MCF 10A (cell line): ENCODE results near the gene TICAM1. TPM values are rescaled to one million over a fixed set of nuclear protein-coding genes. Genes with fewer than 3 reads are reported as not detected.

ENCODE experiments used
- BruUV-seq: library from RNA; stranded (reverse); fragments of 400-500 nt; replicated peaks from 2 replicates; lab custom pipeline; 2021; lab: Mats Ljungman, UMichigan
- CTCF ChIA-PET: fragments of 300-600 bp; sonication (Branson Sonifier 250); formaldehyde crosslinking; extraction: SDS; loops from one replicate; lab custom pipeline; 2021; ENCODE audit warnings: antibody characterized with exemption, inconsistent platforms; lab: Yijun Ruan, JAX
- POLR2A ChIA-PET: fragments of 300-600, 350-650 bp; sonication (Branson Sonifier 250); formaldehyde crosslinking; extraction: SDS; loops from one replicate; lab custom pipeline; 2020; ENCODE audit warnings: antibody characterized with exemption, inconsistent platforms; lab: Yijun Ruan, JAX
- DNase-seq: peaks from one replicate; pipeline ENCODE4 v3.0.0-alpha.2; 2018; ENCODE audit not compliant: unreplicated experiment
- H3K27ac Mint-ChIP-seq: one replicate; pipeline ENCODE4 v1.8.0; 2022; ENCODE audit warnings: mild to moderate bottlenecking, low read depth, mixed read lengths; ENCODE audit not compliant: unreplicated experiment
- H3K27me3 Mint-ChIP-seq: one replicate; pipeline ENCODE4 v1.8.0; 2022; ENCODE audit warnings: mixed read lengths; ENCODE audit not compliant: insufficient read depth, unreplicated experiment
- H3K36me3 Mint-ChIP-seq: one replicate; pipeline ENCODE4 v1.8.0; 2022; ENCODE audit warnings: mild to moderate bottlenecking, moderate library complexity, mixed read lengths; ENCODE audit not compliant: insufficient read depth, unreplicated experiment
- H3K4me1 Mint-ChIP-seq: one replicate; pipeline ENCODE4 v1.8.0; 2022; ENCODE audit warnings: mixed read lengths; ENCODE audit not compliant: insufficient read depth, unreplicated experiment
- H3K4me3 Mint-ChIP-seq: one replicate; pipeline ENCODE4 v1.8.0; 2022; ENCODE audit warnings: mild to moderate bottlenecking, moderate library complexity, mixed read lengths; ENCODE audit not compliant: unreplicated experiment
- H3K9me3 Mint-ChIP-seq: one replicate; pipeline ENCODE4 v1.8.0; 2022; ENCODE audit warnings: mixed read lengths; ENCODE audit not compliant: unreplicated experiment
- intact Hi-C: fragments of 100-400 bp; cut with micrococcal nuclease; formaldehyde crosslinking; loops from 2 replicates; pipeline ENCODE4 v1.14.1; 2022
- total RNA-seq: library from RNA; stranded (reverse); gene quantifications from 2 replicates; pipeline ENCODE4 v1.2.3, GENCODE V29; 2022
- TF ChIP-seq, protein P1 (sequence below): fragments of 200-600 bp; IDR thresholded peaks from one replicate; pipeline ENCODE4 v1.8.0; 2022; ENCODE audit warnings: antibody characterized with exemption, mild to moderate bottlenecking; ENCODE audit not compliant: unreplicated experiment

The TICAM1 gene
- total RNA-seq, 1 experiment from 2014 or later: 25.6 TPM

DNA sequence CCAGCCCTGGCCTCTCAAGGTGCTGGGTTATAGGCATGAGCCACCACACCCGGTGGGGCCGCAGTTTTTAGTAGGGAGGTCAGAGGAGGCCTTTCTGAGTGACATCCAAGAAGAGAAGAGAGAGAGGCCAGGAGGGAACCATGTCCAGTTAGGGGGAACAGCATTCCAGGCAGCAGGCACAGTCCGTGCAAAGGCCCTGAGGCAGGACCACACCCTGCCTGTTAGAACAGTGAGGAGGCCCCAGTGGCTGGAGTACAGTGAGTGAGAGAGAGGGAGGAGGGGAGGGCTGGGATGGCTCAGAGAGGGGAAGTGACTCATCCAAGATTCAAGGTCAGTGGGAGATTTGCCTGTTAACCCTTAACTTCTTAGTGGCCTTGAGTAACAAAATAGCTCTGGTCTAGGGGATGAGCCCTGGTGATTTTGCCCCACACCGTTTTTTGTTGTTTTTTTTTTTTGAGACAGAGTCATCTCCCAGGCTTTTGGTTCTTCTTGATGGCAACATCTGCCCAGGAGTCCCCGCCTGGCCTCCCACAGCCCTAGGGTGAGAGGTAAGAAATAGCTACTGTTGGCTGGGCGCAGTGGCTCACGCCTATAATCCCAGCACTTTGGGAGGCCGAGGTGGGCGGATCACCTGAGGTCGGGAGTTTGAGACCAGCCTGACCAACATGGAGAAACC, 38.7 kb upstream of the TICAM1 start:
- H3K27ac Mint-ChIP-seq: peak overlapping the region; percentile 92
- intact Hi-C loops: no loop called here

DNA sequence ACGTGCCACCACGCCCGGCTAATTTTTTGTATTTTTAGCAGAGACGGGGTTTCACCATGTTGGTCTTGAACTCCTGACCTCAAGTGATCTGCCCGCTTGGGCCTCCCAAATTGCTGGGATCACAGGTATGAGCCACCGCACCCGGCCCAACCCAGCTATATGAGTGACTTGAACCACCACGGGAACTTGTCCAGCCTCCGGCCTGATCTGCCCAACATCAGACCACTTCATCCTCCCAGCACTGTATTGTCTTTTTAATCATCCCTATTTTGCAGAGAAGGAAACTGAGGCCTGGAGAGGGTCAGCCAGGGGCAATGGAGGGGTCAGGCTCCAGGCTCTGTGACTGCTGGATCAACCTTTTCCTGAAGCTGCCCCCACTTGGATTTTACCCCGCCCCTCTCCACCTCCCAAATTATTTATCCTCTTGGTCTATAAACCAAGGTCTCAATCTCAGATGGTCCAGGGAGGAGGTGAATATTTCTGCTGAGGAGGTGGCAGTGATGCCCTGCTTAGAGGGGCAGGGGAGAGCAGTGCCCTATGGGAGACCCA, 36.8 kb upstream of the TICAM1 start:
- peak; percentile 38 for DNase-seq
- Mint-ChIP-seq H3K9me3 (no peaks in the 10 kb centered on the region), H3K4me1 (peaks cover 10% of the 10 kb centered on the region), H3K27ac (peak overlapping the region; percentile 90), H3K36me3 (peaks cover 24% of the 10 kb centered on the region), H3K27me3 (no peaks in the 10 kb centered on the region), H3K4me3 (peak overlapping the region; percentile 80)
- CTCF ChIA-PET: interaction anchor here (0.6 to 9.6 kb wide), 5 partner anchors 43 to 1362 kb away, joined by 3 to 93 read pairs (median 5); no protein-coding TSS in a partner anchor
- TF ChIP-seq, protein P1, sequence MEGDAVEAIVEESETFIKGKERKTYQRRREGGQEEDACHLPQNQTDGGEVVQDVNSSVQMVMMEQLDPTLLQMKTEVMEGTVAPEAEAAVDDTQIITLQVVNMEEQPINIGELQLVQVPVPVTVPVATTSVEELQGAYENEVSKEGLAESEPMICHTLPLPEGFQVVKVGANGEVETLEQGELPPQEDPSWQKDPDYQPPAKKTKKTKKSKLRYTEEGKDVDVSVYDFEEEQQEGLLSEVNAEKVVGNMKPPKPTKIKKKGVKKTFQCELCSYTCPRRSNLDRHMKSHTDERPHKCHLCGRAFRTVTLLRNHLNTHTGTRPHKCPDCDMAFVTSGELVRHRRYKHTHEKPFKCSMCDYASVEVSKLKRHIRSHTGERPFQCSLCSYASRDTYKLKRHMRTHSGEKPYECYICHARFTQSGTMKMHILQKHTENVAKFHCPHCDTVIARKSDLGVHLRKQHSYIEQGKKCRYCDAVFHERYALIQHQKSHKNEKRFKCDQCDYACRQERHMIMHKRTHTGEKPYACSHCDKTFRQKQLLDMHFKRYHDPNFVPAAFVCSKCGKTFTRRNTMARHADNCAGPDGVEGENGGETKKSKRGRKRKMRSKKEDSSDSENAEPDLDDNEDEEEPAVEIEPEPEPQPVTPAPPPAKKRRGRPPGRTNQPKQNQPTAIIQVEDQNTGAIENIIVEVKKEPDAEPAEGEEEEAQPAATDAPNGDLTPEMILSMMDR: no peak
- BruUV-seq: no TSS peak
- intact Hi-C loops: loop anchor here (5.0 kb wide), 1 partner anchor 56 kb away; no protein-coding TSS in a partner anchor
- POLR2A ChIA-PET: interaction anchor here (0.6 to 8.9 kb wide), 11 partner anchors 37 to 1265 kb away, joined by 3 to 98 read pairs (median 4); partner anchors contain the start of genes DPP9, FEM1A, KDM4B and NDUFA11

More for the DNA sequence above, 38.7 kb upstream of the TICAM1 start:
- peak; percentile 99 for DNase-seq
- no TSS peak for BruUV-seq
- Mint-ChIP-seq H3K4me3 (peak overlapping the region; percentile 38), H3K9me3 (no peaks in the 10 kb centered on the region), H3K36me3 (peaks cover 7% of the 10 kb centered on the region), H3K4me1 (peaks cover 10% of the 10 kb centered on the region), H3K27me3 (no peaks in the 10 kb centered on the region)
- ChIA-PET POLR2A (interaction anchor here (0.6 to 8.9 kb wide), 10 partner anchors 8 to 160 kb away, joined by 3 to 98 read pairs (median 4); partner anchors contain the start of gene TICAM1), CTCF (interaction anchor here (0.6 to 9.6 kb wide), 13 partner anchors 17 to 1516 kb away, joined by 3 to 93 read pairs (median 5); partner anchors contain the start of gene FEM1A)
- TF ChIP-seq, protein P1: no peak

DNA sequence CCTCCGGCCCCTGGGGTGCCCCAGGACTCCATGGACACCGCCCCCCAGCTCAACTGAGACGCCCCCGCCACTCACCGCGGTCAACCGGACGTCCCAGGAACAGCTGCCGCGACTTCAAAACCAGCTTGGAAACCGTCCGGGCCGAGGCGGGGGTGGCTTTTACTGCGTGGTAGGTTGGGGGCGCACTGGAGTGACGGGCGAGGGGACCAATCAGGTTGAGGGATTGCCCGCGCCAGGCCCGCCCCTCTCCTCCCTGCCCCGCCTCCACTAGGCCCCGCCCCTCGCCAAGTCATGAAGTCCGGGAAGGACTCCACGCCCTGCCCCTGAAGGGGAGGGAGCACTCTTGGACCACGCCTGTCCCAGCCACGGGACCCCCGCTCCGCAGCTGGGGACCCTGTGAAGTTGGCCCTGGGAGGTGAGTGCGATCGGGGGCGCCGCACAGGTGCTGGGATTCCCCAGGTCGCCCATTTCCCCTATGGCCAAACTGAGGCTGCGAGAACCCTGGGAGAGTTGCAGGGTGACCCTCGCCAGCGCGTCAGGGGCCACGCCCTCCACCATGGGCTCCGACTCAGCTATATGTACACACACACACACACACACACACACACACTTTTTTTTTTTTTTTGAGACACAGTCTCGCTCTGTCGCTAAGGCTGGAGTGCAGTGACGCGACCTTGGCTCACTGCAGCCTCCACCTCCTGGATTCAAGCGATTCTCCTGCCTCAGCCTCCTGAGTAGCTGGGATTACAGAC, 36.2 kb upstream of the TICAM1 start, which contains the start of gene PLIN3:
TSS of gene PLIN3 (minus strand) at position 134 of the 752 bp plus-strand sequence. CDS start 6,273 bp downstream, outside the sequence.
- intact Hi-C loops: loop anchor here (5.0 kb wide), 1 partner anchor 55 kb away; no protein-coding TSS in a partner anchor
- peak within 1 kb of the TSS; percentile 80 for H3K4me3 Mint-ChIP-seq
- H3K27me3 Mint-ChIP-seq: no peaks in the 10 kb centered on the region
- no TSS peak for BruUV-seq
- TF ChIP-seq, protein P1: no peak
- ChIA-PET POLR2A (interaction anchor here (0.5 to 8.9 kb wide), 17 partner anchors 9 to 1649 kb away, joined by 3 to 98 read pairs (median 7); partner anchors contain the start of genes DPP9, FEM1A, KDM4B and SAFB), CTCF (interaction anchor here (0.6 to 9.6 kb wide), 7 partner anchors 18 to 727 kb away, joined by 3 to 93 read pairs (median 5); no protein-coding TSS in a partner anchor)
- H3K36me3 Mint-ChIP-seq: peaks cover 29% of the 10 kb centered on the region
- peak; percentile 97 for DNase-seq
- peaks cover 10% of the 10 kb centered on the region for H3K4me1 Mint-ChIP-seq
- peak within 1 kb of the TSS; percentile 90 for H3K27ac Mint-ChIP-seq
- H3K9me3 Mint-ChIP-seq: no peaks in the 10 kb centered on the region
